SK-N-MC (cell line): Measurements from ENCODE around the gene SPG7.

Source experiments
- EZH2 ChIP-seq: fragments of 200-600 bp; sonication (generic); IDR thresholded peaks from one replicate; pipeline ENCODE4 v1.6.1; 2017; ENCODE audit warnings: antibody characterized with exemption
- POLR2AphosphoS5 ChIP-seq: IDR thresholded peaks from 2 replicates; pipeline ENCODE4 v1.6.1; 2012; ENCODE audit warnings: mild to moderate bottlenecking, low read depth, low read length, borderline replicate concordance

DNA sequence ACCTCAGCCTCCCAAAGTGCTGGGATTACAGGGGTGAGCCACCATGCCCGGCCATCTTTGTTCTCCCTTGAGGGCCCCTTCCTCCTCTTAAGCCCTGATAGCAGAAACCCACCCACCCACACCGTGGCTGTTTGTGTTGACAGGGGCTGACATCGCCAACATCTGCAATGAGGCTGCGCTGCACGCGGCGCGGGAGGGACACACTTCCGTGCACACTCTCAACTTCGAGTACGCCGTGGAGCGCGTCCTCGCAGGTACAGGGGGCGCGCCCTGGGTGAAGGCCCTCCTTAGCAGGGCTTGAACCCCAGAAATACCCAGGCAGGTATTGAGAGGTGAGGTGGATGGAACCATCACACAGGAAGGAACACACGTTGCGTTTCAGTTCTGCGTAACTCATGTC lies 39.7 kb downstream of the SPG7 start:
- TF ChIP-seq EZH2 (no peak), POLR2AphosphoS5 (no peak)
